ENCODE results near the gene RSRC1. TPM values are rescaled to one million over a fixed set of nuclear protein-coding genes. Genes with fewer than 3 reads are reported as not detected.
"Not testable (repeated sequence)": the region's sequence is repeated elsewhere in the genome, so short reads cannot be mapped to it uniquely, and the experiment has no call there.

RSRC1 gene
- total and polyA plus RNA-seq, 12 donors, result 12.6 to 27.6 (median 21.4) TPM

DNA sequence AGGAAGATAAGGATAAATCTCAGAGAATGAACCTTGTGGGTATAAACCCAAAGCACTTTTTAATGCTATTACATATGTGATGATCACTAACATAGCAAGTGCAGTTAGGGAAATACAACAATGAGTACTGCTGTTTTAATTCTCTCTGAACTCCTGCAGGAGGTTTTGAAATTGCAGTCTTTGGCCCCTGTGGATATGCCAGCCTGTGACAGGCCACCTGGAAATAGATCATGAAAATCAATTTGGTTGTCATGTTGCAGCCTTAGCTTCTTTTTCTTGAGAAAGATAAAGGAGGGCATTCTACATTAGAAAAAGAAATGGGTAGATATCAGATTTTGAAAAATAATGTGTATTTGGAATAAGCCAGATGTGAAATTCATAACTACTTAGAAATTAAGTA is 103.6 kb downstream of the RSRC1 start:
- H3K9me3 ChIP-seq, result no peaks in the 10 kb centered on the region
- intact Hi-C loops (cut with DNase I), result no loop called here
- ATAC-seq (no peak), DNase-seq (no peak)
- no peak overlapping the region for H3K4me3 ChIP-seq
- TF ChIP-seq, protein P1, sequence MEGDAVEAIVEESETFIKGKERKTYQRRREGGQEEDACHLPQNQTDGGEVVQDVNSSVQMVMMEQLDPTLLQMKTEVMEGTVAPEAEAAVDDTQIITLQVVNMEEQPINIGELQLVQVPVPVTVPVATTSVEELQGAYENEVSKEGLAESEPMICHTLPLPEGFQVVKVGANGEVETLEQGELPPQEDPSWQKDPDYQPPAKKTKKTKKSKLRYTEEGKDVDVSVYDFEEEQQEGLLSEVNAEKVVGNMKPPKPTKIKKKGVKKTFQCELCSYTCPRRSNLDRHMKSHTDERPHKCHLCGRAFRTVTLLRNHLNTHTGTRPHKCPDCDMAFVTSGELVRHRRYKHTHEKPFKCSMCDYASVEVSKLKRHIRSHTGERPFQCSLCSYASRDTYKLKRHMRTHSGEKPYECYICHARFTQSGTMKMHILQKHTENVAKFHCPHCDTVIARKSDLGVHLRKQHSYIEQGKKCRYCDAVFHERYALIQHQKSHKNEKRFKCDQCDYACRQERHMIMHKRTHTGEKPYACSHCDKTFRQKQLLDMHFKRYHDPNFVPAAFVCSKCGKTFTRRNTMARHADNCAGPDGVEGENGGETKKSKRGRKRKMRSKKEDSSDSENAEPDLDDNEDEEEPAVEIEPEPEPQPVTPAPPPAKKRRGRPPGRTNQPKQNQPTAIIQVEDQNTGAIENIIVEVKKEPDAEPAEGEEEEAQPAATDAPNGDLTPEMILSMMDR (IDR thresholded peaks at IDR 0.05), result no peak
- H3K27ac ChIP-seq, result no peak overlapping the region
- no peaks in the 10 kb centered on the region for H3K4me1 ChIP-seq
- no peaks in the 10 kb centered on the region for H3K27me3 ChIP-seq
- H3K36me3 ChIP-seq, result peaks cover 0 to 9% (median 0%) of the 10 kb centered on the region in 9 donors

DNA sequence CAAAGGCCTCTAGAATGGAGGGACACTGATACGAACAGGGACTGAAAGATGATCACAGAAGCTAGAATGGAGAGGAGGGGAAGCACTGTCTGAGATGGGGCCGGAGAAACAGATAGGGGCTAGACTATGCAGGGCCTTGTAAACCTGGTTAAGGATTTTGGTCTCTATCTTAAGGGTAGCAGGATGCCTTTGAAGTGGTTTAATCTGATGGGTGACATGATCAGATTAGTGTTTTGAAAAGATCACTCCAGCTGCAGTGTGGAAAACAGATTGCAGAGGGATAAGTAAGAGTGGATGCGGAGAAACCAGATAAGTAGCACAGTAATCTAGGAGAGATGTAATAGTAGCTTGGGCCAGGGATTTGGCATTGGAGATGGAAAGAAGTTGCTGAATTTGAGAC is 108.1 kb downstream of the RSRC1 start:
- TF ChIP-seq, protein P1 (IDR thresholded peaks at IDR 0.05), result no peak
- no peak overlapping the region for H3K27ac ChIP-seq
- H3K27me3 ChIP-seq, result no peaks in the 10 kb centered on the region
- intact Hi-C loops (cut with DNase I), result no loop called here
- no peak overlapping the region for H3K4me3 ChIP-seq
- H3K36me3 ChIP-seq, result no peaks in the 10 kb centered on the region
- DNase-seq, result no peak
- no peaks in the 10 kb centered on the region for H3K9me3 ChIP-seq
- 93 to 96% methylated on average over 3 of the region's 3 CpGs for WGBS, 2 donors
- ATAC-seq, result no peak
- no peaks in the 10 kb centered on the region for H3K4me1 ChIP-seq

DNA sequence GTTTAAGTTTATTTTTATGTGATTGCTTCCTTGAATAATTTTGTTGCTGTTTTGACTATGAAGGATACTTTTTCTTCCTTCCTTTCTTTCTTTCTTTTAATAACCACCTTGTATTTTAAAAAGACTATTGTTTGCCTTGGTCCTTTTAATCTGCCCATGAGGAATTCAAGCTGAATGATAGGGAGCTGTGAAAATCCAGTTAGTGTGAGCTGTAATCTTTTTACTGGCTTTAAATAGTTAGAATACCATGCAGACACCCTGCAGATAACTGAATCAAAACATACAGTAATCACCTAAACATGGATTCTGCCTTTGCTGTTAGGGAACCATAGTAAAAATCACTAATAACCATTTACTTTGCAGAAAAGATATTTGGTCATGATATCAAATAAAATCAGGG is 110.7 kb downstream of the RSRC1 start:
- TF ChIP-seq, protein P1 (IDR thresholded peaks at IDR 0.05), result no peak
- H3K4me1 ChIP-seq, result no peaks in the 10 kb centered on the region
- no peak overlapping the region for H3K27ac ChIP-seq
- intact Hi-C loops (cut with DNase I), result no loop called here
- no peaks in the 10 kb centered on the region for H3K27me3 ChIP-seq
- DNase-seq (no peak), ATAC-seq (no peak)
- H3K36me3 ChIP-seq, result no peaks in the 10 kb centered on the region
- no peak overlapping the region for H3K4me3 ChIP-seq
- H3K9me3 ChIP-seq, result no peaks in the 10 kb centered on the region

DNA sequence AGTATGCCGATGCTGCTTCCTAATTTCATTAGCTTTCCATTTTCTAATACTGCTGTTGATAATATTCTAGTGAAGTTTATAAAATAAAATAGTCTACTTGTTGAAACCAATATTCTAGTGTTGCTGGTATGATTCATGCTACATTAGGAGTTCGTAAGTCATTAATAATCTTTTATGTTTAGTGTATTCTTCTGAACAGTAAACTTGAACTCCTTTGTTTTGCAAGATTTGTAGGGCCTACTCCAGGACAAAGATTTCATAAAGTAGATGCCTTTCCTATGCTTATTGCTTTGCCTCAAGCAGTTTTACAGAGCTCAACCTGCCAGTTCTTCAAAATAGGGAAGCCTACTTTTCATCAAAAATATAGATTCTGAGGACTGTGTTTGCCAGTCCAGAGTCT is 111.5 kb downstream of the RSRC1 start:
- TF ChIP-seq, protein P1 (IDR thresholded peaks at IDR 0.05), result no peak
- no peaks in the 10 kb centered on the region for H3K4me1 ChIP-seq
- 85 to 95% methylated on average over 2 of the region's 2 CpGs for WGBS, 2 donors
- no peaks in the 10 kb centered on the region for H3K36me3 ChIP-seq
- no peaks in the 10 kb centered on the region for H3K27me3 ChIP-seq
- no peak for DNase-seq
- H3K9me3 ChIP-seq, result no peaks in the 10 kb centered on the region
- intact Hi-C loops (cut with DNase I), result no loop called here
- no peak overlapping the region for H3K4me3 ChIP-seq
- H3K27ac ChIP-seq, result no peak overlapping the region
- no peak for ATAC-seq

DNA sequence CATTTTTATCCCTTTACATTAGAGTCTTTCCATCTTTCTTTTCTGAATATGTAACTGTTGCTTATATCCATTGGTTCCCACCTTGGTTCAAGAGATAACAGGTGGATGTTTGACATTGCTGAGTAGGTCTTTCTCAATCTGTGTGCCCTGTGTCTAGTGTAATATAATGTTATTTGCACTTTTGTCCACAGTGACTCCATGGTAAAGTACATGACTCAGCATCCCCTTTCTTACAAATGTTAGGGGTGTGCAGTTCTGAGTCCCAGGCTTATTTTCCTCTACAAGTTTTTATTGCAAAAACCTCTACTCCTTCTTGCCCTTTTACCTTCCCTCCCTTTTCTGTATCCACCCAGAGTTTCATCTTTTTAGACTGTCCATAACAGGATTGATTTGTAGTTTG is 116.5 kb downstream of the RSRC1 start:
- Histone ChIP-seq H3K4me3 (no peak overlapping the region), H3K9me3 (no peaks in the 10 kb centered on the region), H3K27me3 (no peaks in the 10 kb centered on the region), H3K27ac (no peak overlapping the region), H3K36me3 (no peaks in the 10 kb centered on the region), H3K4me1 (no peaks in the 10 kb centered on the region)
- DNase-seq, result no peak
- intact Hi-C loops (cut with DNase I), result no loop called here
- TF ChIP-seq, protein P1 (IDR thresholded peaks at IDR 0.05), result no peak
- ATAC-seq, result no peak

DNA sequence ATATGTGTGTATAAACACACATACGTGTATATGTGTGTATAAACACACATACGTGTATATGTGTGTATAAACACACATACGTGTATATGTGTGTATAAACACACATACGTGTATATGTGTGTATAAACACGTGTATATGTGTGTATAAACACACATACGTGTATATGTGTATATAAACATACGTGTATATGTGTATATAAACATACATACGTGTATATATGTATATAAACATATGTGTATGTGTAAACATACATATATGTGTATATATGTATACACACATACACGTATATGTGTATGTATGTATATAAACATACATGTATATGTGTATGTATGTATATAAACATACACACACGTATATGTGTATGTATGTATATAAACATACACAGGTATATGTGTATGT is 119.1 kb downstream of the RSRC1 start:
- ATAC-seq; H3K4me3 ChIP-seq; intact Hi-C loops (cut with DNase I); H3K9me3 ChIP-seq; H3K27ac ChIP-seq; H3K36me3 ChIP-seq; H3K4me1 ChIP-seq; DNase-seq; H3K27me3 ChIP-seq: not testable (repeated sequence)
- WGBS, 2 donors, result 88 to 91% methylated on average over 9 to 10 of the region's 10 CpGs
